HL-60 (cell line): ENCODE data around the gene TCAIM.

Experiments
- SPI1 ChIP-seq: IDR thresholded peaks from 2 replicates; pipeline ENCODE4 v1.6.1; 2012; ENCODE audit warnings: low read depth, mild to moderate bottlenecking, borderline replicate concordance
- TF ChIP-seq, protein P1 (sequence below): IDR thresholded peaks from one replicate; pipeline ENCODE4 v1.5.1; 2011; ENCODE audit warnings: low read length, control low read depth, inconsistent platforms; ENCODE audit not compliant: insufficient read depth
- TF ChIP-seq, protein P2 (sequence below): IDR thresholded peaks from 2 replicates; pipeline ENCODE4 v1.6.1; 2012; ENCODE audit warnings: low read depth; ENCODE audit not compliant: insufficient replicate concordance

DNA sequence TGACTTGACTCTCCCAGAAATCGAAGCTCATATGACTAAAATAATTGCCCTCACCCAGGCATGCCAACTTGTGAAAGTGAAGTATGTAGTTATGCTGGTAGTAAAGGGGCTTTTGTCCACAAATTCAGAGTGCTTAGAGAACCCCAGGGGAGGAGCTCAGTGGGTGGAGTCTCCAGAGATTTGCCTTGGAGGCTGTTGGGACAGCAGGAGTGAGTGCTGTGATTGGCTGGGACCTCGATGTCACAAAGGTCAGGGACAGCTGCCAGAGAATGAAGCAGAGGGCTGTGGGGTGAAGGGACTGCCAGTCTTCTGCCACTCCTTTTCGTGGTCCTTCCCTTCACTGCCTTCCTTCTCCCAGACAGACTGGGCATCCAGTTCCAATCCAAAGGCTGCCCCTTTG, 89.1 kb downstream of the TCAIM start:
- TF ChIP-seq, protein P1, sequence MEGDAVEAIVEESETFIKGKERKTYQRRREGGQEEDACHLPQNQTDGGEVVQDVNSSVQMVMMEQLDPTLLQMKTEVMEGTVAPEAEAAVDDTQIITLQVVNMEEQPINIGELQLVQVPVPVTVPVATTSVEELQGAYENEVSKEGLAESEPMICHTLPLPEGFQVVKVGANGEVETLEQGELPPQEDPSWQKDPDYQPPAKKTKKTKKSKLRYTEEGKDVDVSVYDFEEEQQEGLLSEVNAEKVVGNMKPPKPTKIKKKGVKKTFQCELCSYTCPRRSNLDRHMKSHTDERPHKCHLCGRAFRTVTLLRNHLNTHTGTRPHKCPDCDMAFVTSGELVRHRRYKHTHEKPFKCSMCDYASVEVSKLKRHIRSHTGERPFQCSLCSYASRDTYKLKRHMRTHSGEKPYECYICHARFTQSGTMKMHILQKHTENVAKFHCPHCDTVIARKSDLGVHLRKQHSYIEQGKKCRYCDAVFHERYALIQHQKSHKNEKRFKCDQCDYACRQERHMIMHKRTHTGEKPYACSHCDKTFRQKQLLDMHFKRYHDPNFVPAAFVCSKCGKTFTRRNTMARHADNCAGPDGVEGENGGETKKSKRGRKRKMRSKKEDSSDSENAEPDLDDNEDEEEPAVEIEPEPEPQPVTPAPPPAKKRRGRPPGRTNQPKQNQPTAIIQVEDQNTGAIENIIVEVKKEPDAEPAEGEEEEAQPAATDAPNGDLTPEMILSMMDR, result no peak
- TF ChIP-seq, protein P2, sequence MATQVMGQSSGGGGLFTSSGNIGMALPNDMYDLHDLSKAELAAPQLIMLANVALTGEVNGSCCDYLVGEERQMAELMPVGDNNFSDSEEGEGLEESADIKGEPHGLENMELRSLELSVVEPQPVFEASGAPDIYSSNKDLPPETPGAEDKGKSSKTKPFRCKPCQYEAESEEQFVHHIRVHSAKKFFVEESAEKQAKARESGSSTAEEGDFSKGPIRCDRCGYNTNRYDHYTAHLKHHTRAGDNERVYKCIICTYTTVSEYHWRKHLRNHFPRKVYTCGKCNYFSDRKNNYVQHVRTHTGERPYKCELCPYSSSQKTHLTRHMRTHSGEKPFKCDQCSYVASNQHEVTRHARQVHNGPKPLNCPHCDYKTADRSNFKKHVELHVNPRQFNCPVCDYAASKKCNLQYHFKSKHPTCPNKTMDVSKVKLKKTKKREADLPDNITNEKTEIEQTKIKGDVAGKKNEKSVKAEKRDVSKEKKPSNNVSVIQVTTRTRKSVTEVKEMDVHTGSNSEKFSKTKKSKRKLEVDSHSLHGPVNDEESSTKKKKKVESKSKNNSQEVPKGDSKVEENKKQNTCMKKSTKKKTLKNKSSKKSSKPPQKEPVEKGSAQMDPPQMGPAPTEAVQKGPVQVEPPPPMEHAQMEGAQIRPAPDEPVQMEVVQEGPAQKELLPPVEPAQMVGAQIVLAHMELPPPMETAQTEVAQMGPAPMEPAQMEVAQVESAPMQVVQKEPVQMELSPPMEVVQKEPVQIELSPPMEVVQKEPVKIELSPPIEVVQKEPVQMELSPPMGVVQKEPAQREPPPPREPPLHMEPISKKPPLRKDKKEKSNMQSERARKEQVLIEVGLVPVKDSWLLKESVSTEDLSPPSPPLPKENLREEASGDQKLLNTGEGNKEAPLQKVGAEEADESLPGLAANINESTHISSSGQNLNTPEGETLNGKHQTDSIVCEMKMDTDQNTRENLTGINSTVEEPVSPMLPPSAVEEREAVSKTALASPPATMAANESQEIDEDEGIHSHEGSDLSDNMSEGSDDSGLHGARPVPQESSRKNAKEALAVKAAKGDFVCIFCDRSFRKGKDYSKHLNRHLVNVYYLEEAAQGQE, result no peak
- TF ChIP-seq SPI1, result no peak
